ENCODE results near the gene FXYD1.

GRCh38 chr19:35115177-35115951 lies 23.3 kb upstream of the FXYD1 start, which contains the start of gene FXYD3:
- TF ChIP-seq CTCF (conservative IDR thresholded peaks at IDR 0.05 in 1 of 2, IDR thresholded peaks at IDR 0.05 in 1 of 2; ENCODE audit: extremely low read depth in 1 of 2, insufficient read depth in 1 of 2, low read depth in 1 of 2, low read length in 2 of 2) (no peak), EZH2 (IDR thresholded peaks at IDR 0.05; ENCODE audit: borderline replicate concordance, low read length) (no peak)
